ENCODE measurements around the gene ARHGAP28.

Gene ARHGAP28

DNA sequence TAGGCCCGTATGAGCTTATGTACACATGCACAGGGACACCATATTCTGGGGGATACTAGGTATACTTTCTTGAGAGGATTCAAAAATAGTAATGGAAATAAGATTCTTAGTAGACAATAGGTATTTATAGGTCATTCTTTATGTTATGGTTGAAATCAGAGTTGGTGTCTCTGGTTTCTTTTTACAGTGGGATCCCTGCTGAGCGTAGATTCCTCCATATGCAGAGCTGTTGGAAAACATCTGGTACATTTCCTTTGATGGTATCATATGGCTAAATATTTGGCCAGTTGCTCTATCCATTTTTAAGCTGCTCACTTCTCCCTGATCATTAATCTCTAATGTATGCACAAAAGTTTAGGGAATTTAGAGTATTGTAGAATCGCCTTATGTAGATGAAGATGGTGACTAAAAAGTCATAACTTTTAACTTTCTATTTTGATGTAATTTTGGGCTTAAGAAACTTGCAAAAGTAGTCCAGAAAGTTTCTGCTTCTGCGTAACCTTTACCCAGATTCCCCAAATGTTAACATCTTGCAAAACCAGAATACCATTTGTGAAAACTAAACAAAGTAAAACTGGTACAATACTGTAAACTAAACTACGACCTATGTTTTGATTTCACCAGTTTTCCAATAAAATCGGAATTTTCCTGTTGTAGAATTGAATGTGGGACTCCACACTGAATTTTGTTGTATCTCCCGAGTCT, 5.4 kb downstream of the ARHGAP28 start:
- DNase-seq = no peak

DNA sequence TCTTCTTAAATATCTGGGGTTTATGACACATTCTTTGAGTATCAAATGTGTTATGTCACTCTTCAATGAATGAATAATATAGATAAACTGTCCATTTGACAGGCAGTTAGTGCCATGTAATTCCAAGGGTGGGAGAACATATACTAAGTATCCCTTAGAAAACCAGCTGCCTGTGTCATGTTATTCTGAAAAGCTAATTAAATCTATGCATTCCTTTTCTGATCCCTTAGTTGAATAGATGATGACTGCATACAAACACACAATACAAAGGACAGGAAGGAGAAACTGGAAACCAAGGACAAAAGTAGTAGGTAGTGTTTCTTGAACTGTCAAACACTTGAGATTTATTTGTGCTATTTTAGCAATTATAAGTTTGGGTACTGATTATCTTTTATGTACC, 8.3 kb downstream of the ARHGAP28 start:
- no peak for DNase-seq

- no peak for DNase-seq
Observed at GRCh38 chr18:6738622-6739021, 9.1 kb downstream of the ARHGAP28 start.

DNA sequence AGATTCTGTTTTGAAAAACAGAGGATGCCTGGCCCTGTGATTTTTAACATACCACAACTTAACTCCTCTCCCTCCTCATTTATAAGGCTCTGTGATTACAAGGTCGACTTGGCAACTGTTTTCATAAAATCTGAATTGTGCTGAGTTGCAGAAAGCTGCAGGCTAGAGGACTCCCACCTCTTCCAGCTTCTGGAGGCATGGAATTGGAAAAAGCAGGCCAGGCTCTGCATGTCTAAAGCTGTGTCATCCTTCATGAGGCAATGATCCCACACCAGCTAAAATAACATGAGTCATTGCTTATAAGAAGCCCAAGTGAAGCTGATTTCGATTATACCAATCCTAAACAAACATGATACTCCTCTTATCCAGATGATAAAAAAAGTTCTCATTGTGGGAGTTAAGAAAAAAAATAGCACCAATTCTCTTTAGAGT, 11.7 kb downstream of the ARHGAP28 start:
- no peak for DNase-seq

DNA sequence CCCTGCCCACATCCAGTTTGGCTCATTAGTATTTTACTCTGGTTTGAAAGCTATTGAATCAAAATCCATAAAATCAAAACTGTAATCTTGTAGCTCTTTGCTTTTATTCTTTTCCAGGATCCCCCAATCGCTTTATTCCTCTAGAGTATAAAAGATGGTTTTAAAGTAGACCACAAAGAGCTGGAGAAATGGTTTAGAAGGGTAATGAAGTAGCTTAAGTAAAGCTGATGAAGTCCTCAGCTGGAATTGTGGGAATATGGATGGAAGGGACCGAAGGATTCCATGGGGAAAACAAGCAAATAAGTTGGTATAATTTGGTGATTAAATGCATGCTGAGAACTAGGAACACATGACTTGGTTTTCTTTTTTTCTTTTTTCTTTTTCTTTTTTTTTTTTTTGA, 12.3 kb downstream of the ARHGAP28 start:
- no peak for DNase-seq

- DNase-seq = no peak
Observed at GRCh38 chr18:6743999-6744398, 14.5 kb downstream of the ARHGAP28 start.

GRCh38 chr18:6744816-6745455, 15.4 kb downstream of the ARHGAP28 start:
- DNase-seq = no peak

DNA sequence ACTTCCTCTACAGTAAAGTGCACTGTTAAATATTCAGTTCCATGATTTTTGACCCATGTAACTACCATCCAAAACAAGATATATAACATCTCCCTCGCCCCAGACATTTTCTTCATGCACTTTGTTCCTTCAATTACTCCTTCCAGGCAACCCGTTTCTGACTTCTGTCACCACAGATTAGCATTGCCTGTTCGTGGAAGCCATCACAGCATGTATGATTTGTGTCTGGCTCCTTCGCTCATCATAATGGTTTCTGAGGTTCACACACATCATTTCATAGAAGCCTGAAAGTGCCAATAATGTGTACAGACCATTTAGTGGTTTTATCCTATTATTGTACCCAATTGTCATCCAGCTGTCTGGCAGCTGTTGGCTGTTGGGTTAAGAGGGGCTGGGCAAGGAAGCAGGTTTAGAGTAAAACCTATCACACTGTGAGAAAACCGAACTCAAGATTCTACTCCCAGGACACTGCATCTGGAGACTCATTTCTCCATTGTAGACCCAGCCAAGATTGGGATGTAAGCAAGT, 16.1 kb downstream of the ARHGAP28 start:
- DNase-seq = no peak

GRCh38 chr18:6746386-6746960, 17.0 kb downstream of the ARHGAP28 start:
- DNase-seq = no peak

DNA sequence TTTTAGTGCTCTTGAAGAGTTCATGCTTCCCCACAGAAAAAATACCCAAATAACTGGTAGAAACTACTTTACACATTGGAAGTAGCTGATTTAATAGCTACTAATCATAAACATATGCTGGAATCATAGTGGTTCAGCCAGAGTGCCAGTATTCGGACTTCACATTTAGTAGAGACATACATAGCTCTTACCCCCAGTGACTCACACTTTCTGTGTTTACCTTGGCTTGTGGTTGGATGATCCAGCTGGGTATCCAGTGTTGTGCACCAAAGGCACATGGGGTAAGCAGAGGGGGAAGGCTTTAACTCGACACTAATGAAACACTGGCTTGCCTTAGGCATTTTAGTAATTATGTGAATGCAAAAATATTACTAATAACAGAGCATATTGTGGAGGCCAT, 18.1 kb downstream of the ARHGAP28 start:
- no peak for DNase-seq

GRCh38 chr18:6748241-6748640, 18.7 kb downstream of the ARHGAP28 start:
- DNase-seq = no peak

DNA sequence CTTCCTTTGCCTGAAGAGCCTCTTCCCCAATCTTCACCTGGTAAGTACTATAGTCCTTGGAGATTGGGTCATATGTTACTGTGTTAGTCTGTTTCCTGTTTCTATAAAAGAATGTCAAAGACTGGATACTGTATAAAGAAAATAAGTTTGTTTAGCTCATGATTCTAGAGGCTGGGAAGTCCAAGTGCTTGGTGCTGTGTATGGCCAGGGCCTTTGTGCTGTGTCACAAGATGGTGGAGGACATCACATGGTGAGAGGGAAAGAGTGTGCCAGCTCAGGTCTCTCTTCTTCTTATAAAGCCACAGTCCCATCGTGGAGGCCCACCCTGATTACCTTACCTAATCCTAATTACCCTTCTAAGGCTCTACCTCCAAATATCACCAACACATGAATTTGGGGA, 20.9 kb downstream of the ARHGAP28 start:
- no peak for DNase-seq

GRCh38 chr18:6751222-6751621, 21.7 kb downstream of the ARHGAP28 start:
- DNase-seq = no peak

DNA sequence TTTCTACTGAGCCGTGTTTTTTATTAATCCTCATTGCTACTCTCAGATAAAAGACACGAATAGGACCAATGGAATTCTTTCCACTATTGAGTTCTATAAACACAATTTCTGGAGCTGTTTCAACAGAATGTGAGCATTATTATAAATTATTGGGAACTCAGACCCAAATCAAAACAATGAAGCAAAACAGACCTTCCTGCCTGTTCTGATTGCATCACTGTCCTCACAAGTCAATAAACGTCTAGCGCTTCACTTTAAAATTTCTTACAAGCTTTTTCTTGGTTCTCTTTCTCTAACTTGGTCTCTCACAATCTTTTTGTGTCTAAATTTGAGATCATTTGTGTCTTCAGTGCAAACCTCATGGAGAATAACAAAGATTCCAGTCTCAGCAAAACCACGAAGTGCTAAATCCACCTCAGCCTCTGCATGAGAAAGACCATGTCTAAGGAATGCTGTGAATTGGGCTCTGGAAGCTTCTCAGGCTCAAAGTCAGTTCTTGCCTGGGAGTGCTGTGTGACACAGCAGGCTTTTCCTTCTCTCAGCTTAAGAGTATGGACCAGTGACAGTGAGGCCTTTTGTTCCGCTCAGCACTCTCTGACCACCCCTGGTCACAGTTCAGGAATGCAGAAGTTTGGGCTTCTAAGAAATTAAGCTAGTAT, 22.8 kb downstream of the ARHGAP28 start:
- DNase-seq = no peak

DNA sequence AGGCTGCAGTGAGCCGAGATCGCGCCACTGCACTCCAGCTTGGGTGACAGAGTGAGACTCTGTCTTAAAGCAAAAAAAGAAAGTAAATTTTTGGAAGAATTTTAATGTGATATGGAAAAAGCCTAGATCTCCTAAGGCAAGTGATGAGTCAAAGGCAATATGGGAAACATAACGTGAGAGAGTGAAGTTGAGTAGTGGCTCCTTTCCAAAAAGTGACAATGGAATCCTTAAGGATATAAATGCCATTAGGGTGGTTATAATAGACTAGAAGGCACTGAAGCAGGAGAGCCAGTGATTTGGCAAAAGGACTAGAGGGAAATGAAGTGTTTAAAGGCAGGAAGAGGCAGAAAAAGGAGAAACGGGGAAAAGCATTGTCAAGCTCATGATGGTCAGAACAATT, 25.6 kb downstream of the ARHGAP28 start:
- DNase-seq = no peak

- DNase-seq = no peak
Observed at GRCh38 chr18:6757931-6758330, 28.4 kb downstream of the ARHGAP28 start.

DNA sequence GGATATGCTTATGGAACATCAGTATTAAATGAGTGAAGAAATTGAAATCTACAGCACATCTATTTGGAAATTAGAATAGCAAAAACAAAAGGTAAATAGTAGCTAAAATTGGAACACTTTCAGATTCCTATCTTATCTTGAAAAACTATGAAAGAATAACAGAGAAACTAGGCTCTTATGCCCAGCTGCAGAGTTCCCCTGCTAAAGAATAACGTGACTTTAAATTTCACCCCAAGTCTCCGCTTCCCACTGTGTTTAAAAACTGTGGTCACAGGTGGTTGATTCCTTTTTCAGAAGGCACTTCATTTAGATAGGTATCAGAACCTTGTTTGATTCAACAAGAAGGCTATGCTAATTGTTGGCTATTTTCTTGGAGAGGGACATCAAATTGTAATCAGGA, 30.1 kb downstream of the ARHGAP28 start:
- no peak for DNase-seq

GRCh38 chr18:6763524-6763923, 34.0 kb downstream of the ARHGAP28 start:
- DNase-seq = no peak

- DNase-seq = no peak
Observed at GRCh38 chr18:6764382-6764781, 34.9 kb downstream of the ARHGAP28 start.

GRCh38 chr18:6773777-6774176, 44.3 kb downstream of the ARHGAP28 start:
- no peak for DNase-seq

- DNase-seq = no peak
Observed at GRCh38 chr18:6775237-6775636, 45.7 kb downstream of the ARHGAP28 start.

DNA sequence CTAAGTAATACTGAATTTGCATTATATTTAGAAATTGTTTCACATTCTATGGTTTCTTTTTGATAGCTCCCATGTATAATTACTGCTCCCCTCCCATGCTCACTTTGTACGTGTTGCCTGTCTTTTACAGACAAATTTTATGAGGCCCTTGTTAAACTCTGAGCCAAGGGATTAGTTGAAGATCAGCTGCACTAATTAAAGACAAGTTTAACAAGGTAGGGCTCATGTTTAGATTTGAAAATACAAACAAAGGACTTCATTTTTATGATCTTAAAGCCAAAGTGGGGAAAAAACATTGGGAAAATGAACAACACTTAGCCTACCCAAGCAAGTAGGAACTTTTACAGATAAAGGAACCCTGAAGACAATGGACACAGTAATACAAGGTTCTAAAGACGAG, 46.2 kb downstream of the ARHGAP28 start:
- DNase-seq = no peak

DNA sequence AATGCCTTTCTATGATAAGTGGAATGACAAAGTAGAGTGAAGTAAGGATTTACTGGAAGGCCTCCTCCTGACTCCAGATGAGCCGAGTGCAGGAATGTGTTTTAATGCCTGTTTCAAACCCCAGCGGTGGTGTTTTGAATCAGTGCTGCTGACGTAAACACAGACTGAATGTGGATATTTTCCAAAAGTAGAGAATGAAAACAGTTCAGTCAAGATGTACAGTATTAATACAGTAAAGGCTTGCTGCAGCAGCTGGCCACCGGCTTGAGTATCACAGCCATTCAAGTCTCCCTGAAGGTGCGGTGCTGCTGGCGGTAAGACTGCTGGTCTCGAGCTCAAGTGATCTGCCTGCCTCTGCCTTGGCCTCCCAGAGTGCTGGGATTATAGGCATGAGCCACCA, 46.7 kb downstream of the ARHGAP28 start:
- DNase-seq = no peak

GRCh38 chr18:6777509-6777908, 48.0 kb downstream of the ARHGAP28 start:
- no peak for DNase-seq
